Gastroesophageal sphincter (tissue), 3 donors: ENCODE results near the gene WNK2.

Experiments used
- CTCF ChIP-seq, 4 experiments: fragments of 200-600 bp in 2 of 4; fragments of 450-650 bp in 2 of 4; sonication (generic) in 1 of 4; IDR thresholded peaks; one replicate each; pipeline ENCODE4 v1.5.1; 2017 to 2019; ENCODE audit warnings: antibody characterized with exemption in 4 of 4, mild to moderate bottlenecking in 2 of 4, moderate library complexity in 2 of 4
- EP300 ChIP-seq: sonication (generic); formaldehyde crosslinking; IDR thresholded peaks from one replicate; pipeline ENCODE4 v1.6.1; 2017; ENCODE audit warnings: antibody characterized with exemption, mild to moderate bottlenecking

- TF ChIP-seq CTCF (IDR thresholded peaks at IDR 0.05), result no peak
- TF ChIP-seq EP300, result no peak
Measured at GRCh38 chr9:93203026-93203717, 19.2 kb downstream of the WNK2 start.
